Measurements from ENCODE around the gene LBH.

The LBH gene

DNA sequence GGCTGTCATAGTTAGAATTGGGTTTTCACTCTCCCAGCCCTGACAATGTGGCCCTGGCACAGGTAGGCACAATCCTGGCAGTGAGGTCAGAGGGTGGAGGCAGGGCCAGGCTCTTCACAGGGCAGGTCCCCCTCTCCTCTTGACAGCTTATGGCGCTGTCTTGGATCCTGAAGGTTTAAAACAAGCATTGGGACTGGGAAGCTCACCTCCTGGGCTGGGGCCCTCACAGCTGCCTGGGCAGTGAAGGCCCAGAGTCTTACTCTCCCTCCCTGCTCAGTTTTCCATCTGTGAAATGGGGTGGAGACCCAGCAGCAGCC, 23.3 kb downstream of the LBH start:
- DNase-seq (ENCODE audit: low spot score), result no peak
- TF ChIP-seq, protein P1, sequence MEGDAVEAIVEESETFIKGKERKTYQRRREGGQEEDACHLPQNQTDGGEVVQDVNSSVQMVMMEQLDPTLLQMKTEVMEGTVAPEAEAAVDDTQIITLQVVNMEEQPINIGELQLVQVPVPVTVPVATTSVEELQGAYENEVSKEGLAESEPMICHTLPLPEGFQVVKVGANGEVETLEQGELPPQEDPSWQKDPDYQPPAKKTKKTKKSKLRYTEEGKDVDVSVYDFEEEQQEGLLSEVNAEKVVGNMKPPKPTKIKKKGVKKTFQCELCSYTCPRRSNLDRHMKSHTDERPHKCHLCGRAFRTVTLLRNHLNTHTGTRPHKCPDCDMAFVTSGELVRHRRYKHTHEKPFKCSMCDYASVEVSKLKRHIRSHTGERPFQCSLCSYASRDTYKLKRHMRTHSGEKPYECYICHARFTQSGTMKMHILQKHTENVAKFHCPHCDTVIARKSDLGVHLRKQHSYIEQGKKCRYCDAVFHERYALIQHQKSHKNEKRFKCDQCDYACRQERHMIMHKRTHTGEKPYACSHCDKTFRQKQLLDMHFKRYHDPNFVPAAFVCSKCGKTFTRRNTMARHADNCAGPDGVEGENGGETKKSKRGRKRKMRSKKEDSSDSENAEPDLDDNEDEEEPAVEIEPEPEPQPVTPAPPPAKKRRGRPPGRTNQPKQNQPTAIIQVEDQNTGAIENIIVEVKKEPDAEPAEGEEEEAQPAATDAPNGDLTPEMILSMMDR (IDR thresholded peaks at IDR 0.05; ENCODE audit: extremely low read depth, missing control alignments), result no peak

DNA sequence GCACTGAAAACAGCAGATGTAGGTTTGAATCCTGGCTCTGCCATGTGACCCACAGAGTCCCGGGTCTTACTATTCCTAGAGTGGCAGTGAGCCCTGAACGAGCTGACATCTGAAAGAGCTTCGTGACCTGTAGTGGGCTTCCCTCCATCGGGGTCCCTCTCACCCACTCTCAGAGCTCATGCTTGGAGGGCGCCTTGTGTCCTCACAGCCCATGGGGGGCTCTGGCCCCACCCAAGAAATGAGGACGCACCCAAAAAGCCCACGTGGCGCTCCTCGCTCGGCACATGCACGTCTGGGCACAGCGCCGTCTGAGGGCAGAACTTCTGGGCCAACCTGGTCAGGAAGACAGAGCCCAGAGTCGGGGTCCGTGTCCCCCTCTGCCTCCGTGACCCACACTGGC, 23.7 kb downstream of the LBH start:
- DNase-seq (ENCODE audit: low spot score), result no peak
- TF ChIP-seq, protein P1 (IDR thresholded peaks at IDR 0.05; ENCODE audit: extremely low read depth, missing control alignments), result no peak

DNA sequence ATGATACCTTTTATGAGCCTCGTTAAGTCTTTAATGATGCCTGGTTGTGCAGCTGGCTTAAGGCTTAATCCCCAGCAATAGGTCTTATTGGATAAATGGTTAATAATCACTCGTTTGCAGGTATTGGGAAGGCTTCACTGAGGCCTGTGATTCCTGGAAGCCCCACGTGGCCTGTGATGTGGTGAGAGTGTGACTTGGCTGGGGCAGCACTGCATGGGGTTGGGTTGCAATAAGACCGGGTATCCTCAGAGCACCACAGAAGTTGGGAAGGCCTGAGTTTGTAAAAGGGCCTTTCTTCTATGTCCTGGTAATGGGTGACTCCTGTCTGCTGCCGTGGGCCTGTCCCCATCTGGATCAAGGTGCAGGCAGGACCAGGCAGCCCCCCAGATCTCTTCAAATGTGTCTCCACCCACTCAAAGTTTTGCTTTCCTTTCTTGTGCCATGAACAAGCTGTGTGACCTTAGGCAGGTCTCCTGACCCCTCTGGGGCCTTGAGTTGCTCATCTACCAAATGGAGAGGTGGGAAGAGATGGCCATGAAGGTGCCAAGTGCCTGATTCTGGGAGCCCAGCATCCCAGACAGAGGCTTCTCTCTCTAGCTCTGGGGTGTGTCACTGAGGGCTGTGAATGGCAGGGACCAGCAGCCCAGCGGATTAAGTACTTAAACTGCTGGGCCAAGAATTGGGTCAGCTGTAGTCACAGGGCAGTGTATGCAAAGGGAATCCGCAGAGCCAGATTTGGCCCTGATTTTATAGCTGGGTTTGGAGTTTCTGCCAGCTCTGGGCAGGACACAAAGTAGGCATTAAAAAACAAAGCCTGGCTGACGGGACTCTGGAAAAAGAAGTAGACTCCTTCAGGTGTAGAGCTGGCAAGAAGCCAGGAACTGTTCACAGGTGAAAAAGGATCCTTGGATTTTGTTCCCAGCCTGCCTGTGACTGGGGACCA, 24.4 kb downstream of the LBH start:
- TF ChIP-seq, protein P1 (IDR thresholded peaks at IDR 0.05; ENCODE audit: extremely low read depth, missing control alignments), result no peak
- no peak for DNase-seq (ENCODE audit: low spot score)

DNA sequence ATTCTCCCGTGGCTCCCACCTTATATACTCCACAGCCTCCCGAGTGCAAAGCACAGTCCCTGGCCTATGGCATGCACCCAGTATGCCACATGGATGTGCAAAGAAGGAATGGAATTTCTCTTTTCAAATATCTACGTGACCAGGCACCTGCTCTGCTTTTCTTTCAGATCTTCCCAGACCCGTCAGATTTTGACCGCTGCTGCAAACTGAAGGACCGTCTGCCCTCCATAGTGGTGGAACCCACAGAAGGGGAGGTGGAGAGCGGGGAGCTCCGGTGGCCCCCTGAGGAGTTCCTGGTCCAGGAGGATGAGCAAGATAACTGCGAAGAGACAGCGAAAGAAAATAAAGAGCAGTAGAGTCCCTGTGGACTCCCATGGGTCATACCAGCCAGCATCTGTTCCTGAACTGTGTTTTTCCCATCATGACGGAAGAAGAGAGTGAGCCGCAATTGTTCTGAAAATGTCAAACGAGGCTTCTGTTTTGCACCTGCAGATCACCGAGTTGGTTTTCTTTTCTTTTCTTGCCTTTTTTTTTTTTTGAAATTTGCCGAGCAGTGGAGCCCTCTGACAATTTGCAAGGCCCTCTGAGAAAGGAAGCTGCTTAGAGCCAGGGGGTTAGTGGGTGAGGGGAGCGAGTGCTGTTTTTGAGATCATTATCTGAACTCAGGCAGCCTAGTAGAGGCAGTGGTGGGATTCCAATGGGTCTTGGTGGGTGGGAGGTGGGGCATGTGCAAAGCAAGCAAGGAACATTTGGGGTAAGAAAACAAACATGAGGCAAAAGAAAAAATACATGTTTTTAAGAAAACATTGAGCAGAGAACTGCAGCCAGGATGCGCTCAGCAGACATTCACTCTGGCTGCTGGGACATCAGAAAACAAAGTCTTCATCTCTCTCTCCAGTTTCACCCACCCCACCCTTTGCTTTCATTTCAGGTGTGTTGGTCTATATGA, 26.2 kb downstream of the LBH start:
- no peak for DNase-seq (ENCODE audit: low spot score)
- TF ChIP-seq, protein P1 (IDR thresholded peaks at IDR 0.05; ENCODE audit: extremely low read depth, missing control alignments), result no peak

DNA sequence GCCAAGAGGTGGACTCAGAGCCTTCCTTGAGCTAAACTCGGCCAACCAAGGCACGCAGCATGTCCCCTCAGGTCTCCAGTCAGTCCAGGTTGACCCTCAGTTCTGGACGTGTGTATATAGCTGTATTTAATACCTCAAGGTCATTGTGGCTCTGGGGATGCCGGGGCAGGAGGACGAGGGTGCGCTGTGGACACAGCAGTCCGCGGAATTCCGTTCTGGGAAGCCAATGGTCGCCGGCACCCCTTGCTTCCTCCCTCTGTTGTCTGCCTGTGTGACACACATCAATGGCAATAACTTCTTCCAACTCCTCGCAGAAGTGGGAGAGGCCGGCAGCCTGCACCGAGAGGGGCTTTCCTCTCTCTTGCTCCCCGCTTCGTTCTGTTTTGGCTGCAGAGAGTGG, 27.7 kb downstream of the LBH start:
- DNase-seq (ENCODE audit: low spot score), result no peak
- TF ChIP-seq, protein P1 (IDR thresholded peaks at IDR 0.05; ENCODE audit: extremely low read depth, missing control alignments), result no peak

DNA sequence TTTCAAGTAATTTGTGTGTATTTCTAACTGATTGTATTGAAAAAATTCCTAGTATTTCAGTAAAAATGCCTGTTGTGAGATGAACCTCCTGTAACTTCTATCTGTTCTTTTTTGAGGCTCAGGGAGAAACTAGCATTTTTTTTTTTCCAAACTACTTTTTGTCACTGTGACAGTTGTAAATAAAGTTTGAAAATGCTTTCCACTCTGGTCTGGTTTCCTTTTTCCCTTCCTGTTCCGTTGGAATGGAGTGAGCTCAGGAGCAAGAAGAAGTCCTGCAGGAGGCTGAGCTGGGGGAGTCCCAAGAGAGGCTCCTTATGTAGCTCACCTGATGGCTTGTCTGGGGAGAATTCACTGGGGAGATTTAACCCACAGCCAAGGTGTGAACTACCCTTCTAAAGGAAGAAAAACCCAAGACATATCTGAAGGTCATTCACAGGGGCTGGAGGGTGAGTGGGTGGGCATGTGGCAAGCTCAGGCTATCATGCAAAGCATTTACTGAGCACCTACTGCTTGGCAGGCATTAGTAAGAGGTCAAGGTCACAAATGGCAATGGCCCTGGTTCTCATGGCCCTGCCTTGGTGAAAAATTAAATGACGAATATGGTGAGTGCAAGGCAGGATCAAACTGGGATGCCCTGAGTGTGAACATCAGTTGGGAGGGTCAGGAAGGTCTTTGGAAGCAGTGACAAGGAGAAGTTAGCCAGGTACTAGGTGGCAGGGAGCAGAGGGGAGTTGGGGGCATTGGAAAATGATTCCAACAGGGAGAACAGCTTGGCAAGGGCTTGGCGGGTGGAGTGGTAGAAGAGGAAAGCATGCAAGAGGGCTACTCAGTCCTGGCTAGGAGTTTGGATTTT, 28.7 kb downstream of the LBH start:
- TF ChIP-seq, protein P1 (IDR thresholded peaks at IDR 0.05; ENCODE audit: extremely low read depth, missing control alignments), result no peak

More for the DNA sequence above, 28.7 kb downstream of the LBH start:
- no peak for DNase-seq (ENCODE audit: low spot score)

Data from GM20000 (cell line).